Measurements from ENCODE around the gene LRPPRC. TPM values are rescaled to one million over a fixed set of nuclear protein-coding genes. Genes with fewer than 3 reads are reported as not detected.

LRPPRC gene
- total RNA-seq, 2 experiments from 2014 or later = 62.0 to 62.1 TPM

DNA sequence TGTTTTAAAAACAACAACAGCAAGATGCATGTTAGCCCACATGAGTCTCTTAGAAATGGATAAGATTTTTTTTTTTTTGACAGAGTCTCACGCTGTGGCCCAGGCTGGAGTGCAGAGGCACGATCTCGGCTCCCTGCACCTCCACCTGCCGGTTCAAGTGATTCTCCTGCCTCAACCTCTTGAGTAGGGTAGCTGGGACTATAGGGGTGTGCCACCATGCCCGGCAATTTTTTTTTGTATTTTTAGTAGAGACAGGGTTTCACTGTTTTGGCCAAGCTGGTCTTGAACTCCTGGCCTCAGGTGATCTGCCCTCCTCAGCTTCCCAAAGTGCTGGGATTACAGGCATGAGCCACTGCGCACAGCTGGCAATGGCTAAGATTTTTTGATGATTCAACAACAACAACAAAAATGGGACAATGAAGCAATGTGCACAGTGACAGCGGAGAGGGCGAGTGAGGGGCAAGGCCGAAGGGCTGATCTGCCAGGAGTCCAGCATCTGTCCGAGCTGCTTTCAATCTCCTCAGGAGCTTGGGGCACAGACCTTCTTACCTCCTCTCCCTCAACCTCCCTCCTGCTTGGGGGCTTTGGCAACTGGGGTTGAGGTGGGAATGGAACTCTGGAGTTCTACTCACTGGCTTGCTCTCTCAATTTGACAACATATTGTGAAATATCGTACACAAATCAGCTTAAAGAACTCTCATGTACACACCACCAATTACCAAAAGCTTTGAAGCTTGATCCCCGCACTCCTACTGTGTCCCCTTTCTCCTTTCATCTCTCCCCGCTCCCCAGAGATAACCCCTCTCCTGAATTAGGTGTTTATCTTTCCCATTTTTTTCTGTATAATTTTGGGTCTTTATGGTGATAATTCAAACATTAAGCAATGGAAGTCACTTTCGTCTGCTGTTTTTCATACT is 153.6 kb downstream of the LRPPRC start:
- no peak for DNase-seq
- no peak overlapping the region for H3K27ac Mint-ChIP-seq
- H3K36me3 Mint-ChIP-seq (ENCODE audit: low read depth) = no peaks in the 10 kb centered on the region
- H3K9me3 Mint-ChIP-seq = no peaks in the 10 kb centered on the region
- no peak overlapping the region for H3K4me3 Mint-ChIP-seq
- no peaks in the 10 kb centered on the region for H3K4me1 Mint-ChIP-seq
- POLR2A ChIA-PET = no interaction called here
- peaks cover 3% of the 10 kb centered on the region for H3K27me3 Mint-ChIP-seq
- CTCF ChIA-PET = interaction anchor here (1.5 kb wide), 1 partner anchor 36 kb away, joined by 3 read pairs; no protein-coding TSS in a partner anchor

DNA sequence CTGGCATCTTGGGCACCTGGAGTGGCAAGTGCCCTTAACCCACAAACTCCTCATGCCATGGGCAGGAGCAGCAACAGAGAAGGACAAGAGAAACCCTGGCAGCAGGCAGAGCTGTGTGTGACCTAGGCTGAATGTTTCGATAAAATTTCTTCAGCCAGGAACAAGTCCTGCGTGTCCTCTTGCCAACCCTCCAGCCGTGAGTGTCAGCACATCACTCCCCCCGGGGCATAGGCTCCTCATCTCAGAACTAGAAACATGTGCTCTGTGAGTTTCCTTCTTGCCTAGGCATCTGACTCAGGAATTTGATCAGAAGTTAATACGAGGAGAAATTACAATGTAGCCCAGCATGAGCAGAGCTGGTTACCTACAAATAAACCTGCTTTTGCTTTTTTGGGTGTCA is 154.8 kb downstream of the LRPPRC start:
- no peak overlapping the region for H3K4me3 Mint-ChIP-seq
- peaks cover 3% of the 10 kb centered on the region for H3K27me3 Mint-ChIP-seq
- CTCF ChIA-PET = interaction anchor here (1.5 kb wide), 1 partner anchor 37 kb away, joined by 3 read pairs; no protein-coding TSS in a partner anchor
- no peaks in the 10 kb centered on the region for H3K9me3 Mint-ChIP-seq
- DNase-seq = no peak
- H3K36me3 Mint-ChIP-seq (ENCODE audit: low read depth) = no peaks in the 10 kb centered on the region
- H3K27ac Mint-ChIP-seq = no peak overlapping the region
- H3K4me1 Mint-ChIP-seq = no peaks in the 10 kb centered on the region
- POLR2A ChIA-PET = no interaction called here

DNA sequence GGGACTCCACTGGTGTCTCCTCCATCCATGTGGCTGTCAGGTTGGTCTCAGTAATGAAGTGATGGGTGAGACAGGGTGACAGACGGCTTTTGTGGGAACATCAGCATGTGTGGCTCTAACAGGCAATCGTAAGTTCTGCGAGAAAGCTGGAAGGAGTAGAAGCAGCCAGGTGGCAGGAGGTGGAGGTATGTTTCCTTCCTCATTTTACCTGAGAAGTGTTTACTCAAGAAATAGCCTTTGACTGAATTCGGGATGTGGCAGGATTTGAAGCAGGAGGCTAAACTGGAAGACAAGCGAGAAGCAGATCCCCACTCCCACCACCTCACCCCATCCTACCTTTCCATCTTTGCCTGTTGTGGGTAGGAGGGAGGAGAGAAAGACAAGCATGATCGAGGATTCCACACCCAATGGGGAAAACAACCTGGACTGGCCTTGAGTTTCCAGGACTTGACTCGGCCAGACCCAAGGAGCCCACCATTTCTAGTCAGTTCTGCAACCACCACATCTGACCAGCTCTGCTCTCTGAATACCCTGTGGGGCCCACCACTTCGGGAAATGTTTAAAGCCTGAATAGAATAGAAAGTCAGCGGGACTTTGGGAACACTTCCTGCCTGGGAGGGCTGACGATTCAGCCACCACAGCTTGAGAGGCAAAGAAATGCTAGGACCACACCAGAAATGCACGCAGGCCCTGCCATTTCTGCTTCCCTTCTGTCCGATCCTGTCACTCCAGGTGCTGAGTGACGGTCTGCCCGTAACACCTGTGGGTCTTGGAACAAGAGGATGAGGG is 155.8 kb downstream of the LRPPRC start:
- H3K4me3 Mint-ChIP-seq = no peak overlapping the region
- POLR2A ChIA-PET = no interaction called here

DNA sequence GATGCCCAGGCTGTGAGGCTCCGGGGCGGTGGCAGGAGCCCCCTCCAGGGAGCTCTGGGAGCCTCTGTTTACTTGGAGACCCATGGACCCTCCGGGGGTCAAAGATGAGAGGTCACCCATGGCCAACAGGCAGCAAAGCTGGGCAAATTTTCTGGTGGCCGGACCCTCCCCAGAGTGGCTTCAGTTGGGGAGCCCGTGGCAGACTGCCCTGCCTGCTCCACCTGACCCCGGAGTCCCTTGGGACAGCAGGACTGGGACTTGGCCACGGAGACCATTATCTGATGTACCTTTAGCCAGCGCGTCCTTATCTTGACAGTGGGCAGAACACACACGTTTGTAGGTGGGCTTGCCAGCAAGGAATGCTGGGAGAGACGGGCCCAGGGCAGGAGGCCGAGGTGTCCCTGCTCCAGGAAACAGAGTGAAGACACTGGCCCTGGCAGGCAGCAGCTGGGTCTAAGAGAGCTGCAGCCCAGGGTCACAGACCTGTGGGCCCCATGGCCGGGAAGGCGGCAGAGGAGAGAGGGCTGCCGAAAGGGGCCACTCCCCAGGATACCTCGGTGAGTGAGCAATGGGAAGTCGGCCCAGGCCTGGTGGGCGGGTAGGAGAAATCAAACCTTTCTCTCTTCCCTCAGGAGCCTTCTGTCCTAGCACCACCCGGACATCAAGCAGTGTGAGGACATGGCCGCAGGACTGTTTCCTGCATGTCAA is 157.1 kb downstream of the LRPPRC start, which contains the start of the genes ABCG5 and ABCG8:
TSS of gene ABCG5 (minus strand) at position 280 of the 708 bp plus-strand sequence. CDS start at position 120, 160 bp downstream.
TSS of gene ABCG8 (plus strand) at position 412 of the 708 bp plus-strand sequence. CDS start at position 495, 83 bp downstream.
- Mint-ChIP-seq H3K4me1 (no peaks in the 10 kb centered on the region), H3K27ac (no peak within 1 kb of the TSS), H3K9me3 (no peaks in the 10 kb centered on the region), H3K36me3 (ENCODE audit: low read depth) (no peaks in the 10 kb centered on the region), H3K27me3 (peaks cover 10% of the 10 kb centered on the region), H3K4me3 (no peak within 1 kb of the TSS)
- no peak for DNase-seq
- POLR2A ChIA-PET = no interaction called here
- CTCF ChIA-PET = no interaction called here

More for the DNA sequence above, 155.8 kb downstream of the LRPPRC start:
- CTCF ChIA-PET = no interaction called here
- DNase-seq = no peak
- Mint-ChIP-seq H3K9me3 (no peaks in the 10 kb centered on the region), H3K36me3 (ENCODE audit: low read depth) (no peaks in the 10 kb centered on the region), H3K27ac (no peak overlapping the region), H3K27me3 (peaks cover 8% of the 10 kb centered on the region), H3K4me1 (no peaks in the 10 kb centered on the region)

DNA sequence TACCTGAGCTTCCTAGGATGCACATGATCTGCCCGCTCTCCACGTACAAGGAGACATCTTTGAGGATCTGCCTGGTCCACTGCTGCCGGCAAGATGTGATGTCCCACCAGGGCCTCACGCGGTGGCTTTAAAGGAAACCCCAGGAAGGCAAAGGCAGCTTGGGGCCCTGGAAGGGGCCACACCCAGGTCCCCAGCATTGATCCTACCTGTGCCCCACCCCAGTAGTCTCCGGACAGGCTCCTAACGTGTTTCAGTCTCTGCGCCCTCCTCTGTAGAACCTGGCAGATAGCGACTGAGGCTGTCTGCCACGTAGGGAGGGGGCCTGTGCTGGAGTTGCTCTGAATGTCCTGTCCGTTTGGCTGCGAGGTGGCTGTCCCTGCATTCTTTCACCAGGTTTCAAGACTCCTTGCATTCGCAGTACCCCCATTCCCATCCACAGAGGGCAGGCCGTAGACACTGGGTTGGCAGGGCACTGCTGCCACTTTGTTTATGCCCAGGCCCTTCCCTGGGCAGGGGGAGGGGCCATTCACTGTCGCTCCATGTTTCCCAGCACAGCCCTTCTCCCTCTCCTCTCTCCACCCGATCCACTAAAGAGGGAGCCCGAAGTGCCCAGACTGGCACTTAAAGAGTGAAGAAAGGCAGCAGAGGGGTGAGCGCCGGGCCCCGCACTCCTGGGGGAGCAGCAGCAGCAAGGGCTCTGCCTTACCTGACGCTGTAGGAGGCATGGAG is 157.8 kb downstream of the LRPPRC start:
- no peaks in the 10 kb centered on the region for H3K36me3 Mint-ChIP-seq (ENCODE audit: low read depth)
- H3K9me3 Mint-ChIP-seq = no peaks in the 10 kb centered on the region
- no peak for DNase-seq
- H3K4me3 Mint-ChIP-seq = no peak overlapping the region
- peaks cover 11% of the 10 kb centered on the region for H3K27me3 Mint-ChIP-seq
- ChIA-PET POLR2A (no interaction called here), CTCF (no interaction called here)
- H3K4me1 Mint-ChIP-seq = no peaks in the 10 kb centered on the region
- no peak overlapping the region for H3K27ac Mint-ChIP-seq

DNA sequence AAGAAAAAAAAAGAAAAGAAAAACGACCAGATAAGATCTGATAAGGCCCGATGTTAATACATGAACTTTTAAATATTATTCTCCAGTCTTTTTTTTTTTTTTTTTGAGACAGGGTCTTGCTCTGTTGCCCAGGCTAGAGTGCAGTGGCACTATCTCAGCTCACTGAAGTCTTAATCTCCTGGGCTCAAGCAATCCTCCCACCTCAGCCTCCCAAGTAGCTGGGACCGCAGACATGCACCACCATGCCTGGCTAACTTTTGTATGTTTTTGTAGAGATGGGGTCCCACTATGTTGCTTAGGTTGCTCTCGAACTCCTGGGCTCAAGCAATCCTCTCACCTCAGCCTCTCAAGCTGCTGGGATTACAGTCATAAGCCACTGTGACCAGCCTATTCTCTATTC is 158.8 kb downstream of the LRPPRC start:
- no peak for DNase-seq
- no peaks in the 10 kb centered on the region for H3K4me1 Mint-ChIP-seq
- H3K4me3 Mint-ChIP-seq = no peak overlapping the region
- no peaks in the 10 kb centered on the region for H3K9me3 Mint-ChIP-seq
- CTCF ChIA-PET = no interaction called here
- POLR2A ChIA-PET = no interaction called here
- H3K27me3 Mint-ChIP-seq = peaks cover 16% of the 10 kb centered on the region
- no peak overlapping the region for H3K27ac Mint-ChIP-seq
- no peaks in the 10 kb centered on the region for H3K36me3 Mint-ChIP-seq (ENCODE audit: low read depth)

Other genes starting within 250 kb of the LRPPRC start
- gene DYNC2LI1, start 221.9 kb downstream of the LRPPRC start, total RNA-seq = 1 to 10 TPM; 4.9 to 6.9 TPM
- gene ABCG5, start 157.2 kb downstream of the LRPPRC start, total RNA-seq = not detected
- gene ABCG8, start 157.0 kb downstream of the LRPPRC start, total RNA-seq = not detected
- 10 to 100 TPM; 57.0 to 60.9 TPM for gene PPM1B, start 172.9 kb upstream of the LRPPRC start, total RNA-seq

Data from activated CD4-positive, alpha-beta memory T cell treated with anti-CD3 and anti-CD28 coated beads, Interleukin-2, amount 10 ng/mL, durations not matched to agents 7 days and 5 days (primary cell).